ENCODE measurements around the gene PKD2L2.

Gene PKD2L2

GRCh38 chr5:137921931-137922330 lies 32.7 kb downstream of the PKD2L2 start:
- no peak for TF ChIP-seq TAF1 (IDR thresholded peaks at IDR 0.05; ENCODE audit: borderline replicate concordance, insufficient read depth, low read length)
- TF ChIP-seq SIN3A (IDR thresholded peaks at IDR 0.05; ENCODE audit: borderline replicate concordance, insufficient read depth, low read length), result no peak
- no peak for TF ChIP-seq REST (IDR thresholded peaks at IDR 0.05; ENCODE audit: insufficient read depth in 1 of 2, low read depth in 2 of 2, low read length in 2 of 2)
- TF ChIP-seq FOXP2 (optimal IDR thresholded peaks at IDR 0.05; ENCODE audit: borderline replicate concordance, extremely low read depth, extremely low read length, insufficient read depth), result no peak
- no peak for TF ChIP-seq POLR2AphosphoS5 (IDR thresholded peaks at IDR 0.05; ENCODE audit: low read depth, low read length)

DNA sequence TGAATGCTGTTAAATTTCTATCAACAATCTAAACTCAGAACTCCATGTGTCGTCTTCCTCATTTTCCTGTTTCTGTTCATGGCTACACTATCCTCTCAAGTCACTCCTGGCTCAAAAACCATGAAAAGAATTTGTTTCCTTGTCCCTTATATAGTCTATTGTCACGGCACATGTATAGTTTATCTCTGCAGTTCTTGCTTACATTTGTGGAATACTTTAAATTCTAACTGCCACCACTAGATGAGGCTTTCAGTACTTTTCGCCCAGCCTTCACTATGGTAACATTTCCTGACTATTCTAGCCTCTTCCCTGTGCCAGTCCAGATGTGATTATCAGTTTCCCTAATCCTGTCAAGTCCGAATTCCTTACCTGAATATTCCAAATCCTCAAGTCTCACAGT lies 34.6 kb downstream of the PKD2L2 start:
- no peak for TF ChIP-seq TAF1 (IDR thresholded peaks at IDR 0.05; ENCODE audit: borderline replicate concordance, insufficient read depth, low read length)
- no peak for TF ChIP-seq SIN3A (IDR thresholded peaks at IDR 0.05; ENCODE audit: borderline replicate concordance, insufficient read depth, low read length)
- no peak for TF ChIP-seq POLR2AphosphoS5 (IDR thresholded peaks at IDR 0.05; ENCODE audit: low read depth, low read length)
- TF ChIP-seq FOXP2 (optimal IDR thresholded peaks at IDR 0.05; ENCODE audit: borderline replicate concordance, extremely low read depth, extremely low read length, insufficient read depth), result no peak
- no peak for TF ChIP-seq REST (IDR thresholded peaks at IDR 0.05; ENCODE audit: insufficient read depth in 1 of 2, low read depth in 2 of 2, low read length in 2 of 2)

DNA sequence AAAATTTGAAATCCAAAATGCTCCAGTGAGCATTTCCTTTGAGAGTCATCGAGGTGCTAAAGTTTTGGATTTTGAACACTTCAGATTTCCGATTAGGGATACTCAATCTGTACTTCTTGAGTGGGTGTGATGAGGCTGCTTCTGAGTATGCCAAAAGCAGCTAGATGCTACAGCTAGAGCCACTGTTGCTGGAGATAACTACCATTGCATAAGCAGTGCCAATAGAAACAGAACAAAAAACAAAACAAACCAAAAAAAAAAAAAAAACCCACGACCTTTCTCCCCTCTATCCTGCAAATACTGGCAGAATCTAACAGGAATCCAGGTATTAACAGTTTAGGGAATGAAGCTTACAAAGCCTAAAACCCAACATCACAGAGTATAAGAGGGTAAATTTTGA lies 43.5 kb downstream of the PKD2L2 start:
- TF ChIP-seq REST (IDR thresholded peaks at IDR 0.05; ENCODE audit: insufficient read depth in 1 of 2, low read depth in 2 of 2, low read length in 2 of 2) (no peak), FOXP2 (optimal IDR thresholded peaks at IDR 0.05; ENCODE audit: borderline replicate concordance, extremely low read depth, extremely low read length, insufficient read depth) (no peak), TAF1 (IDR thresholded peaks at IDR 0.05; ENCODE audit: borderline replicate concordance, insufficient read depth, low read length) (no peak), POLR2AphosphoS5 (IDR thresholded peaks at IDR 0.05; ENCODE audit: low read depth, low read length) (no peak), SIN3A (IDR thresholded peaks at IDR 0.05; ENCODE audit: borderline replicate concordance, insufficient read depth, low read length) (no peak)

- TF ChIP-seq TAF1 (IDR thresholded peaks at IDR 0.05; ENCODE audit: borderline replicate concordance, insufficient read depth, low read length) (no peak), SIN3A (IDR thresholded peaks at IDR 0.05; ENCODE audit: borderline replicate concordance, insufficient read depth, low read length) (no peak), REST (IDR thresholded peaks at IDR 0.05; ENCODE audit: insufficient read depth in 1 of 2, low read depth in 2 of 2, low read length in 2 of 2) (no peak), POLR2AphosphoS5 (IDR thresholded peaks at IDR 0.05; ENCODE audit: low read depth, low read length) (no peak), FOXP2 (optimal IDR thresholded peaks at IDR 0.05; ENCODE audit: borderline replicate concordance, extremely low read depth, extremely low read length, insufficient read depth) (no peak)
Observed at GRCh38 chr5:137933491-137933911, 44.2 kb downstream of the PKD2L2 start.

GRCh38 chr5:137935190-137935589 lies 45.9 kb downstream of the PKD2L2 start:
- no peak for TF ChIP-seq POLR2AphosphoS5 (IDR thresholded peaks at IDR 0.05; ENCODE audit: low read depth, low read length)
- no peak for TF ChIP-seq FOXP2 (optimal IDR thresholded peaks at IDR 0.05; ENCODE audit: borderline replicate concordance, extremely low read depth, extremely low read length, insufficient read depth)
- TF ChIP-seq REST (IDR thresholded peaks at IDR 0.05; ENCODE audit: insufficient read depth in 1 of 2, low read depth in 2 of 2, low read length in 2 of 2), result no peak
- TF ChIP-seq TAF1 (IDR thresholded peaks at IDR 0.05; ENCODE audit: borderline replicate concordance, insufficient read depth, low read length), result no peak
- TF ChIP-seq SIN3A (IDR thresholded peaks at IDR 0.05; ENCODE audit: borderline replicate concordance, insufficient read depth, low read length), result no peak
